Activated naive CD4-positive, alpha-beta T cell treated with anti-CD3 and anti-CD28 coated beads, Interleukin-2, amount 10 ng/mL, durations not matched to agents 7 days and 5 days (primary cell): ENCODE measurements around the gene NHEJ1.

Source experiments
- CTCF ChIA-PET: fragments of 350-600 bp; sonication (Branson Sonifier 250); formaldehyde crosslinking; loops from one replicate; lab custom pipeline; 2021; ENCODE audit warnings: antibody characterized with exemption; lab: Charles Lee
- DNase-seq: peaks from one replicate; pipeline ENCODE4 v3.0.0-alpha.2; 2020
- H3K27ac Mint-ChIP-seq: one replicate; pipeline ENCODE4 v1.8.0; 2021; ENCODE audit warnings: mild to moderate bottlenecking, moderate library complexity, mixed read lengths
- H3K27me3 Mint-ChIP-seq: one replicate; pipeline ENCODE4 v1.8.0; 2021; ENCODE audit warnings: mild to moderate bottlenecking, mixed read lengths
- H3K36me3 Mint-ChIP-seq: one replicate; pipeline ENCODE4 v1.8.0; 2021; ENCODE audit warnings: mixed read lengths
- H3K4me1 Mint-ChIP-seq: one replicate; pipeline ENCODE4 v1.8.0; 2021; ENCODE audit warnings: mixed read lengths
- H3K4me3 Mint-ChIP-seq: one replicate; pipeline ENCODE4 v1.8.0; 2021; ENCODE audit warnings: mild to moderate bottlenecking, moderate library complexity, mixed read lengths
- H3K9me3 Mint-ChIP-seq: one replicate; pipeline ENCODE4 v1.8.0; 2021; ENCODE audit warnings: mixed read lengths

The NHEJ1 gene

DNA sequence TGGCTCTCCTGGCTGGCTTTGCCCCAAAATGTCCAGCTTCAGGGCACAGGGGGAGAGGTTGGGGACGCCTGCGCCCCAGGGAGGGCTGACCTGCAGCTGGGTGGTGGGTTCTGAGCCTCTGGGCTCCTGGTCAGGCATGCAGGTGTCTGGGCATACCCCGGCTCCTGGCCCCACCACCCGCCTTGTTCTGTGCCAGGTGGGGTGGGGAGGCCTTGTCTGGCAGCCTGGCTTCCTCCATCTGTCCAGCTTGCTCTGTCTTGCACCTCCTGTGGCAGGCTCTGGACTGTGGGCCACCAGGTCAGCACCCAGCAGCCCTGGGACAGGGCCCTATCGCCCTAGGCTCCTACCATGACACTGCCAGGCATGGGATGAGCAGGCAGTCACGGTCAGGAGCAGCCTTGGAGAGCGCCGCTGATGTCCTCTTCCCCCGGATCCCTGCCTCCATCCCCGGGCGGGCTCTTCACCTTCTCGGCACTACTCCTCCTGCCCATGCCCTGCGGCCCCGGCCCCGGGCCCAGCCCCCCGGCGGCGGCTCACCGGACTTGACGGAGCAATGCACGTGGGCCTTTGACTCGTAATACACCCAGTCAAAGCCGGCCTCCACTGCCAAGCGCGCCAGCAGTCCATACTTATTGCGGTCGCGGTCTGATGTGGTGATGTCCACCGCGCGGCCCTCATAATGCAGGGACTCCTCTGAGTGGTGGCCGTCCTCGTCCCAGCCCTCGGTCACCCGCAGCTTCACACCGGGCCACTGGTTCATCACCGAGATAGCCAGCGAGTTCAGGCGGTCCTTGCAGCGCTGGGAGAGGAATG, 103.5 kb downstream of the NHEJ1 start:
- H3K4me3 Mint-ChIP-seq, result no peak overlapping the region
- no peak for DNase-seq
- peaks cover 96% of the 10 kb centered on the region for H3K27me3 Mint-ChIP-seq
- H3K27ac Mint-ChIP-seq, result no peak overlapping the region
- CTCF ChIA-PET, result interaction anchor here (1.1 to 7.0 kb wide), 12 partner anchors 12 to 108 kb away, joined by 3 to 90 read pairs (median 6); partner anchors contain the start of gene CFAP65
- H3K4me1 Mint-ChIP-seq, result peaks cover 22% of the 10 kb centered on the region
- no peaks in the 10 kb centered on the region for H3K36me3 Mint-ChIP-seq
- H3K9me3 Mint-ChIP-seq, result no peaks in the 10 kb centered on the region

DNA sequence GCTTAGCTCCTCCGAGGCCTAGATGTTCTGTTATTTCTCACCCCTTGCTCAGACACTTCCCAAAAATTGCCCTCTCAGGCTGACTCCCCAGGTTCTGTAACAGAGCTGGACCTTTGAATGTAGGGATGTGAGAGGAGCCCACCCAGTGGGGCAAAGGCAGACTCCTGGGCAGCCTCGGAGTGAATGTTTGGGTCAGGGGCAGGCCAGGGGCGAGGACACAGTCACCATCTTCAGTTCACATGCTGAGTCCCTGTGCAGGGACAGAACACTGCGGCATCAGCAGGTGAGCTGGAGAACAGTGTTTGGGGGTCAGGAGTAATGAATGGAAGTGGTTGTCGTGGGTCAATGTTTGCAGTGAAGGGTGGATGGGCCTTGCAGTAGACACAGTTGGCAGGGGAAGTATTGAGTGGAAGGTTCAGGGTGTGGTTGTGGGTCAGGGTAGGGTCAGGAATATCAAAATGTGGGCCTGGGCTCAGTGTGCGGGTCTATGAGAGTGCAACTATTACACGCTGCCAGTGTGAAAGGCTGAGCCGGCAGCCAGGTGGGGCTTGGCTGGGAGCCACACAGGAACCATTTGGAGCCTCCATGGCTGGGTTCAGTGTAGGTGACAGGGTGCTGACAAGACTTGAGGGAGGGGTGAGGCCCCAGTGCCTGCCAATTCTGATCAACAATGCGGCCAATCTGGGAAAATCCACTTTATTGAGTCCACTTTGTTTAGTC, 104.3 kb downstream of the NHEJ1 start:
- no peak overlapping the region for H3K4me3 Mint-ChIP-seq
- CTCF ChIA-PET, result interaction anchor here (0.5 to 7.0 kb wide), 6 partner anchors 11 to 101 kb away, joined by 3 to 90 read pairs (median 4); no protein-coding TSS in a partner anchor
- H3K27me3 Mint-ChIP-seq, result peaks cover 93% of the 10 kb centered on the region
- H3K27ac Mint-ChIP-seq, result no peak overlapping the region
- peaks cover 19% of the 10 kb centered on the region for H3K4me1 Mint-ChIP-seq
- no peak for DNase-seq
- no peaks in the 10 kb centered on the region for H3K36me3 Mint-ChIP-seq
- no peaks in the 10 kb centered on the region for H3K9me3 Mint-ChIP-seq

DNA sequence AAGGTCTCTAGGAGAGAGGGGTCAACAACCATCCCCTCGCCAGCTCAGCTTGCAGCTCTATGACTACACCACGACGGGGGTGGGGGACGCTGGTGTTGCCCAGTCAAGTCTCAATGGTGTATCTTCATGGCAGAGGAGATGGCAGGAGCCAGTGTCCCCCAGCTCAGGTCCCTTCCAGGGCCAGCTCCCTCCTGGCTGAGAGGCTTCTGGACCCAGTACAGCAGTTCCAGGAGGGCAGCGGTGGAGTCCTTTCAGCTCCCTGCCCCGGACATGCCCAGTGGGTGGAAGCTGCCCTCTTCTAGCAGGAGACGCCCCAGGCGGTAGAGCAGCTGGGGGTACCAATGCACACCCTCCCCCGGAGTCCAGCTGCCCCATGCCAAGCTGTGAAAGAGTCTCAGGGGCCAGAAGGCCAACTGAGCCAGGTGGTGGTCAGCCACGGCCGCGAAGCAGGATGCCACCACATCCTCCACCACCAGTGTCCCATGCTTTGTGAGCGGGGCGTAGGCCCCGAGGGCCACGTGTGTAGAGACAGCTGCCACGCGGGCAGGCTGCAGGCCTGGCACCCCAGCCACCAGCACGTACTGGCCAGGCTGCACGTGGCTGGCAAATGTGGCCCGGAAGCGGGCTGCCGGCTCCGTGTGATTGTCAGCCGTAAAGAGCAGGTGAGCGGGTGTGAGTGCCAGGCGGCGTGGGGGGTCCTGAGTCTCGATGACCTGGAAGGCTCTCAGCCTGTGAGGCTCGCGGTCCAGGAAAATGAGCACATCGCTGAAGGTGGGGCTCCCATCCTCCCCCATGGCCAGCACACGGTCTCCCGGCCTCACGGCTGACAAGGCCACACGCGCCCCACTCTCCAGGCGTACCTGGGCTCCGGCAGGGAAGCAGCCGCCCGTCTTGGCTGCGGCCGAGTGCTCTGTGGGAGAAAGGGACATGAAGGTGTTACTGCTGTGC, 105.4 kb downstream of the NHEJ1 start:
- CTCF ChIA-PET, result interaction anchor here (0.5 to 7.0 kb wide), 7 partner anchors 9 to 102 kb away, joined by 3 to 90 read pairs (median 3); no protein-coding TSS in a partner anchor

DNA sequence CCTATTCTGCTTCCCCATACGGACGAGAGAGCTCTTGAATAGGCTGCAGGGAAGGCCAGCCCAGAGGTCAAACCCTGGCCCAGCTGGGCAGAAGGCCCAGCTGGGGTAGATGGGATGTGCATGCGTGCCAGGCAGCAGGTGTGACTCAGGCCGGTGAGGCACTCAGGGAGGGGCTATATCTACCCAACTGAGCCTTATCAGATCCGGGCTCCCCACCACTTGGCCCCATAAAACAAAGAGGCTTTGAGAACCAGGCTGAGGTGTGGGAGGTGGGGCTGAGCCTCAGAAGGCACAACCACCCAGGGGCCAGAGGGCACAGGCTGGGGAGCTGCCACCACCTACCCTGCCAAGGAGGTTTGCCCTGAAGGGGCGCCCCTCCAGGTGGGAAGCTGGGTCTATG, 111.3 kb downstream of the NHEJ1 start:
- Mint-ChIP-seq H3K27me3 (peaks cover 78% of the 10 kb centered on the region), H3K9me3 (no peaks in the 10 kb centered on the region), H3K36me3 (no peaks in the 10 kb centered on the region), H3K27ac (no peak overlapping the region), H3K4me3 (no peak overlapping the region), H3K4me1 (no peaks in the 10 kb centered on the region)
- CTCF ChIA-PET, result no interaction called here
- DNase-seq, result no peak

More for the DNA sequence above, 105.4 kb downstream of the NHEJ1 start:
- Mint-ChIP-seq H3K4me1 (peaks cover 17% of the 10 kb centered on the region), H3K27me3 (peaks cover 95% of the 10 kb centered on the region), H3K4me3 (no peak overlapping the region), H3K36me3 (no peaks in the 10 kb centered on the region), H3K27ac (no peak overlapping the region), H3K9me3 (no peaks in the 10 kb centered on the region)
- no peak for DNase-seq

- DNase-seq, result peak; percentile 56
- peaks cover 76% of the 10 kb centered on the region for H3K27me3 Mint-ChIP-seq
- H3K4me1 Mint-ChIP-seq, result peaks cover 8% of the 10 kb centered on the region
- H3K4me3 Mint-ChIP-seq, result no peak overlapping the region
- no peak overlapping the region for H3K27ac Mint-ChIP-seq
- no peaks in the 10 kb centered on the region for H3K9me3 Mint-ChIP-seq
- CTCF ChIA-PET, result interaction anchor here (0.8 to 2.5 kb wide), 5 partner anchors 9 to 66 kb away, joined by 3 to 11 read pairs (median 3); no protein-coding TSS in a partner anchor
- no peaks in the 10 kb centered on the region for H3K36me3 Mint-ChIP-seq
These were observed 114.6 kb downstream of the NHEJ1 start for GRCh38 chr2:219045937-219046550.

- Mint-ChIP-seq H3K27me3 (peaks cover 66% of the 10 kb centered on the region), H3K27ac (no peak overlapping the region), H3K4me1 (peaks cover 9% of the 10 kb centered on the region), H3K9me3 (no peaks in the 10 kb centered on the region), H3K4me3 (no peak overlapping the region), H3K36me3 (no peaks in the 10 kb centered on the region)
- DNase-seq, result no peak
- CTCF ChIA-PET, result interaction anchor here (0.9 to 3.7 kb wide), 5 partner anchors 13 to 75 kb away, joined by 3 to 16 read pairs (median 5); no protein-coding TSS in a partner anchor
These were observed 117.9 kb downstream of the NHEJ1 start for GRCh38 chr2:219042750-219043149.

GRCh38 chr2:219042157-219042556, 118.5 kb downstream of the NHEJ1 start:
- CTCF ChIA-PET, result interaction anchor here (0.9 to 3.7 kb wide), 6 partner anchors 12 to 79 kb away, joined by 3 to 16 read pairs (median 4); no protein-coding TSS in a partner anchor
- Mint-ChIP-seq H3K9me3 (no peaks in the 10 kb centered on the region), H3K27me3 (peaks cover 64% of the 10 kb centered on the region), H3K27ac (no peak overlapping the region), H3K4me3 (no peak overlapping the region), H3K4me1 (peaks cover 9% of the 10 kb centered on the region), H3K36me3 (no peaks in the 10 kb centered on the region)
- DNase-seq, result no peak

- Mint-ChIP-seq H3K27ac (no peak within 1 kb of the TSS), H3K36me3 (no peaks in the 10 kb centered on the region), H3K27me3 (peaks cover 59% of the 10 kb centered on the region), H3K4me1 (peaks cover 9% of the 10 kb centered on the region), H3K4me3 (peak within 1 kb of the TSS; percentile 42), H3K9me3 (no peaks in the 10 kb centered on the region)
- CTCF ChIA-PET, result interaction anchor here (0.9 to 3.7 kb wide), 6 partner anchors 11 to 80 kb away, joined by 3 to 16 read pairs (median 4); no protein-coding TSS in a partner anchor
- peak; percentile 59 for DNase-seq
These were observed 119.4 kb downstream of the NHEJ1 start, which contains the start of gene CFAP65 for GRCh38 chr2:219041252-219041651. Gene CFAP65 (minus strand): TSS chr2:219041516. CDS start chr2:219039048, 2,468 bp downstream.

DNA sequence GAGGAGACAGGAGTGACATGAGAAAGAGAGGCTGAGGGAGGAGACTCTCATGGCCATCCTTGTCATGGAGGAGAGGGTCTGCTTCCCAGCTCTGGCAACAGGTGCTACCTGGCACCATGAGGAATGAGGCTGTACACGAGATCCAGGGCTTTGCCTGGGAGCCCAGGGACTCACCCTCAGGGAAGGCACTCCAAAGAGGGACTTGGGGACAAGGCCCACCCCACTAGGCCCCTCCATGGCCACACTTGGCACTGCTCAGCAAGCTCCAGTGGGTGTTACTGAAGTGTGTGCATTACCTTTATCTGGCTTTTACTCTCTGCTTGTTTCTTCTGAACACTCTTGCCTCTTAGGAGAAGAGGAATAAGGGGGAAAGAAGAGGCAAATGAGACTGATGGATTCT, 122.0 kb downstream of the NHEJ1 start:
- H3K36me3 Mint-ChIP-seq, result no peaks in the 10 kb centered on the region
- DNase-seq, result no peak
- no peaks in the 10 kb centered on the region for H3K9me3 Mint-ChIP-seq
- H3K27me3 Mint-ChIP-seq, result peaks cover 67% of the 10 kb centered on the region
- H3K4me1 Mint-ChIP-seq, result peaks cover 9% of the 10 kb centered on the region
- CTCF ChIA-PET, result interaction anchor here (0.9 kb wide), 1 partner anchor 314 kb away, joined by 4 read pairs; no protein-coding TSS in a partner anchor
- H3K27ac Mint-ChIP-seq, result no peak overlapping the region
- H3K4me3 Mint-ChIP-seq, result no peak overlapping the region

- no peaks in the 10 kb centered on the region for H3K36me3 Mint-ChIP-seq
- H3K9me3 Mint-ChIP-seq, result no peaks in the 10 kb centered on the region
- DNase-seq, result no peak
- peaks cover 9% of the 10 kb centered on the region for H3K4me1 Mint-ChIP-seq
- no peak overlapping the region for H3K4me3 Mint-ChIP-seq
- peaks cover 66% of the 10 kb centered on the region for H3K27me3 Mint-ChIP-seq
- CTCF ChIA-PET, result interaction anchor here (1.0 kb wide), 1 partner anchor 82 kb away, joined by 3 read pairs; no protein-coding TSS in a partner anchor
- no peak overlapping the region for H3K27ac Mint-ChIP-seq
These were observed 122.7 kb downstream of the NHEJ1 start for GRCh38 chr2:219037783-219038499.

GRCh38 chr2:219035942-219036341, 124.7 kb downstream of the NHEJ1 start:
- H3K27me3 Mint-ChIP-seq, result peaks cover 64% of the 10 kb centered on the region
- no peak overlapping the region for H3K27ac Mint-ChIP-seq
- no peaks in the 10 kb centered on the region for H3K36me3 Mint-ChIP-seq
- CTCF ChIA-PET, result no interaction called here
- DNase-seq, result no peak
- peaks cover under 1% of the 10 kb centered on the region for H3K4me1 Mint-ChIP-seq
- H3K4me3 Mint-ChIP-seq, result no peak overlapping the region
- no peaks in the 10 kb centered on the region for H3K9me3 Mint-ChIP-seq

DNA sequence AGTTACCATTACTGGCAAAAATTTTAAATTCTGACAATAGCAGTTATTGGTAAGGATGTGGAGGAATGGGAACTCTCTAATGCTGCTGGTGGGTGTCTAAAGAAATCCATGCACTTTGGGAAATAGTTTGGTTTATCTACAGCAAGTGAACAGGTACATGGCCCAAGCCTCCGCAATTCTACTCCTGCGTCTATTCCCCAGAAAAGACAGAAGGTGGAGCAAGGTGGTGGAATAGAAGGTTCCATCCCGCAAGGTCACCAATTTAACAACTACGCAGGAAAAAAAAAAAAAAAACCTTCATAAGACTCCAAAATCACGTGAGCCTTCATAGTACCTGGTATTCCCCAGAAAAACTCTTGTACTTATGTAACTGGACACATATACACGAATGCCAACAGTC, 125.8 kb downstream of the NHEJ1 start:
- DNase-seq, result no peak
- H3K9me3 Mint-ChIP-seq, result no peaks in the 10 kb centered on the region
- no peaks in the 10 kb centered on the region for H3K4me1 Mint-ChIP-seq
- H3K36me3 Mint-ChIP-seq, result no peaks in the 10 kb centered on the region
- CTCF ChIA-PET, result no interaction called here
- H3K27me3 Mint-ChIP-seq, result peaks cover 68% of the 10 kb centered on the region
- no peak overlapping the region for H3K27ac Mint-ChIP-seq
- H3K4me3 Mint-ChIP-seq, result no peak overlapping the region
